ENCODE results near the gene PDGFRB. TPM values are rescaled to one million over a fixed set of nuclear protein-coding genes. Genes with fewer than 3 reads are reported as not detected.

Gene PDGFRB
- polyA plus RNA-seq, 1 donor from 2014 or later, result not detected

DNA sequence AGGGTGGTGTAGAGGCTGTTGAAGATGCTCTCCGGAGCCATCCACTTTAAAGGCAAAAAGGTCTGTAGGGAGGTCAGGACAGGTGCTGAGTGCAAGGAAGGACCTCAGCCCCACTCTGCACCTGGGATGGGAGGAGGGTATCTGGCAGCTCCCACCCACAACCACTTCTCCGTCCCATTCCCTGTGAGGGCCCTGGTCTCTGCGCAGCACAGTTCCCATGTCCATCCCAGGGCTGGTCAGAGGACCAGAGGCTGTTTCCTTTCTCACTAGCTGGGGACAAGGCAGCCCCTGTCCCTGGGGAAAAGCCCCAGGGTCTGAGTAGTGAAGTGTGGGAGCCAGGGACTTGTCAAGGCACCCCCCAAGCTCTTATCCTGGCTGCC, 35.6 kb downstream of the PDGFRB start:
- no peak overlapping the region for H3K27ac ChIP-seq (ENCODE audit: low read length)
- H3K4me2 ChIP-seq (ENCODE audit: low read length), result no peak overlapping the region
- no peaks in the 10 kb centered on the region for H3F3A ChIP-seq (ENCODE audit: insufficient read depth, low read length, poor library complexity, severe bottlenecking)
- H2AFZ ChIP-seq (ENCODE audit: low read depth, low read length), result no peak overlapping the region
- H3K79me2 ChIP-seq (replicated peaks; ENCODE audit: insufficient read depth, low read length), result no peaks in the 10 kb centered on the region
- H3K36me3 ChIP-seq (ENCODE audit: insufficient read depth, low read length), result no peaks in the 10 kb centered on the region
- no peak overlapping the region for H3K9ac ChIP-seq (ENCODE audit: low read length)
- no peaks in the 10 kb centered on the region for H3K9me2 ChIP-seq (ENCODE audit: insufficient read depth, low read length)
- no peaks in the 10 kb centered on the region for H4K20me1 ChIP-seq (ENCODE audit: insufficient read depth)
- H3K27me3 ChIP-seq (ENCODE audit: insufficient read depth, low read depth, low read length), result no peaks in the 10 kb centered on the region
- TF ChIP-seq, protein P1, sequence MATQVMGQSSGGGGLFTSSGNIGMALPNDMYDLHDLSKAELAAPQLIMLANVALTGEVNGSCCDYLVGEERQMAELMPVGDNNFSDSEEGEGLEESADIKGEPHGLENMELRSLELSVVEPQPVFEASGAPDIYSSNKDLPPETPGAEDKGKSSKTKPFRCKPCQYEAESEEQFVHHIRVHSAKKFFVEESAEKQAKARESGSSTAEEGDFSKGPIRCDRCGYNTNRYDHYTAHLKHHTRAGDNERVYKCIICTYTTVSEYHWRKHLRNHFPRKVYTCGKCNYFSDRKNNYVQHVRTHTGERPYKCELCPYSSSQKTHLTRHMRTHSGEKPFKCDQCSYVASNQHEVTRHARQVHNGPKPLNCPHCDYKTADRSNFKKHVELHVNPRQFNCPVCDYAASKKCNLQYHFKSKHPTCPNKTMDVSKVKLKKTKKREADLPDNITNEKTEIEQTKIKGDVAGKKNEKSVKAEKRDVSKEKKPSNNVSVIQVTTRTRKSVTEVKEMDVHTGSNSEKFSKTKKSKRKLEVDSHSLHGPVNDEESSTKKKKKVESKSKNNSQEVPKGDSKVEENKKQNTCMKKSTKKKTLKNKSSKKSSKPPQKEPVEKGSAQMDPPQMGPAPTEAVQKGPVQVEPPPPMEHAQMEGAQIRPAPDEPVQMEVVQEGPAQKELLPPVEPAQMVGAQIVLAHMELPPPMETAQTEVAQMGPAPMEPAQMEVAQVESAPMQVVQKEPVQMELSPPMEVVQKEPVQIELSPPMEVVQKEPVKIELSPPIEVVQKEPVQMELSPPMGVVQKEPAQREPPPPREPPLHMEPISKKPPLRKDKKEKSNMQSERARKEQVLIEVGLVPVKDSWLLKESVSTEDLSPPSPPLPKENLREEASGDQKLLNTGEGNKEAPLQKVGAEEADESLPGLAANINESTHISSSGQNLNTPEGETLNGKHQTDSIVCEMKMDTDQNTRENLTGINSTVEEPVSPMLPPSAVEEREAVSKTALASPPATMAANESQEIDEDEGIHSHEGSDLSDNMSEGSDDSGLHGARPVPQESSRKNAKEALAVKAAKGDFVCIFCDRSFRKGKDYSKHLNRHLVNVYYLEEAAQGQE (IDR thresholded peaks at IDR 0.05; ENCODE audit: borderline replicate concordance), result no peak
- TF ChIP-seq RAD21 (conservative IDR thresholded peaks at IDR 0.05), result no peak
- no peak for TF ChIP-seq EZH2 (IDR thresholded peaks at IDR 0.05; ENCODE audit: borderline replicate concordance, insufficient read depth, low read length, poor library complexity, severe bottlenecking)
- no peak for TF ChIP-seq TAF1 (IDR thresholded peaks at IDR 0.05; ENCODE audit: low read depth)
- TF ChIP-seq MXI1 (conservative IDR thresholded peaks at IDR 0.05; ENCODE audit: poor library complexity, severe bottlenecking), result no peak
- no peak for TF ChIP-seq POLR2AphosphoS5 (IDR thresholded peaks at IDR 0.05)
- TF ChIP-seq, protein P2, sequence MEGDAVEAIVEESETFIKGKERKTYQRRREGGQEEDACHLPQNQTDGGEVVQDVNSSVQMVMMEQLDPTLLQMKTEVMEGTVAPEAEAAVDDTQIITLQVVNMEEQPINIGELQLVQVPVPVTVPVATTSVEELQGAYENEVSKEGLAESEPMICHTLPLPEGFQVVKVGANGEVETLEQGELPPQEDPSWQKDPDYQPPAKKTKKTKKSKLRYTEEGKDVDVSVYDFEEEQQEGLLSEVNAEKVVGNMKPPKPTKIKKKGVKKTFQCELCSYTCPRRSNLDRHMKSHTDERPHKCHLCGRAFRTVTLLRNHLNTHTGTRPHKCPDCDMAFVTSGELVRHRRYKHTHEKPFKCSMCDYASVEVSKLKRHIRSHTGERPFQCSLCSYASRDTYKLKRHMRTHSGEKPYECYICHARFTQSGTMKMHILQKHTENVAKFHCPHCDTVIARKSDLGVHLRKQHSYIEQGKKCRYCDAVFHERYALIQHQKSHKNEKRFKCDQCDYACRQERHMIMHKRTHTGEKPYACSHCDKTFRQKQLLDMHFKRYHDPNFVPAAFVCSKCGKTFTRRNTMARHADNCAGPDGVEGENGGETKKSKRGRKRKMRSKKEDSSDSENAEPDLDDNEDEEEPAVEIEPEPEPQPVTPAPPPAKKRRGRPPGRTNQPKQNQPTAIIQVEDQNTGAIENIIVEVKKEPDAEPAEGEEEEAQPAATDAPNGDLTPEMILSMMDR (IDR thresholded peaks at IDR 0.05; ENCODE audit: poor library complexity, severe bottlenecking), result no peak
- no peak for TF ChIP-seq EP300 (conservative IDR thresholded peaks at IDR 0.05; ENCODE audit: poor library complexity, severe bottlenecking)
- no peak for TF ChIP-seq SMC3 (conservative IDR thresholded peaks at IDR 0.05; ENCODE audit: poor library complexity)
- H3K9me3 ChIP-seq (ENCODE audit: low read length), result no peaks in the 10 kb centered on the region
- H3K4me3 ChIP-seq (ENCODE audit: low read length), result no peak overlapping the region

DNA sequence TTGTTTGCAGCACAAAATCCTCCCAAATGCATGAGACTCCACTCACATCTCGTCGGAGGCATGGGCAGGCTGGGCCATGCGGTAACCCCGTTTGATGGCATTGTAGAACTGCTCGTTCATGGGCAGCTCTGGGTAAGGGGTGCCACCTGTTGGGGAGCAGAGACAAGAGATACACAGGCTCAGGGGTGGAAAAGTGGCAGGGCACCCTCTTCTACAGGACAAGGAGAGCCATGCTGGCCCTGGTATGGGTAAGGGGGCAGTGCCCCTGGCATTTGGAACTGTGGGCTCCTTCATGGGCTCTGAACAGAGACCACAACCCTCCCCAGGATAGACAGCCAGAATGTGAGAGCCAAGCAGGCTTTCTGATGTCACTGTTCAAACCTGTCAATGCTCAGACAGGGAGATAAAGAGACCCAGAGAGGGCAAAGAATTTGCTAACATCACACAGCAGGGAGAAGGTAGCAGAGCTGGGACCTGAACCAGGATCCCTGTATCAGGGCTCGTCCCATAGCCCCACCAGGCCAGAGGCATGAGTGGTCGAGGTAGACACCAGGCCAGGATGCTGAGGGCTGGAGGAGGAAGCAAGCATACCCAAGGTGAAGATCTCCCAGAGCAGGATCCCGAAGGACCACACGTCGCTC, 36.1 kb downstream of the PDGFRB start:
- Histone ChIP-seq H3K36me3 (ENCODE audit: insufficient read depth, low read length) (no peaks in the 10 kb centered on the region), H3K9me3 (ENCODE audit: low read length) (no peaks in the 10 kb centered on the region), H3K9ac (ENCODE audit: low read length) (no peak overlapping the region), H3K4me3 (ENCODE audit: low read length) (no peak overlapping the region), H2AFZ (ENCODE audit: low read depth, low read length) (no peak overlapping the region), H3F3A (ENCODE audit: insufficient read depth, low read length, poor library complexity, severe bottlenecking) (no peaks in the 10 kb centered on the region), H3K9me2 (ENCODE audit: insufficient read depth, low read length) (no peaks in the 10 kb centered on the region), H3K27ac (ENCODE audit: low read length) (no peak overlapping the region), H3K27me3 (ENCODE audit: insufficient read depth, low read depth, low read length) (no peaks in the 10 kb centered on the region), H3K79me2 (replicated peaks; ENCODE audit: insufficient read depth, low read length) (no peaks in the 10 kb centered on the region), H4K20me1 (ENCODE audit: insufficient read depth) (no peaks in the 10 kb centered on the region), H3K4me2 (ENCODE audit: low read length) (no peak overlapping the region)
- TF ChIP-seq RAD21 (conservative IDR thresholded peaks at IDR 0.05) (no peak), TAF1 (IDR thresholded peaks at IDR 0.05; ENCODE audit: low read depth) (no peak), EZH2 (IDR thresholded peaks at IDR 0.05; ENCODE audit: borderline replicate concordance, insufficient read depth, low read length, poor library complexity, severe bottlenecking) (no peak)

Measured in neural cell (in vitro differentiated cells).